GM23248 (cell line): ENCODE measurements around the gene GDF10.

Source experiments
- EZH2 ChIP-seq: fragments of 200-600 bp; sonication (generic); IDR thresholded peaks from 2 replicates; pipeline ENCODE4 v1.6.1; 2018; ENCODE audit warnings: antibody characterized with exemption, mild to moderate bottlenecking; ENCODE audit not compliant: insufficient read depth, poor library complexity, severe bottlenecking
- EZH2phosphoT487 ChIP-seq: fragments of 200-600 bp; sonication (generic); IDR thresholded peaks from 2 replicates; pipeline ENCODE4 v1.6.1; 2018; ENCODE audit warnings: antibody characterized with exemption, moderate library complexity, mild to moderate bottlenecking, low read depth; ENCODE audit not compliant: insufficient read depth

DNA sequence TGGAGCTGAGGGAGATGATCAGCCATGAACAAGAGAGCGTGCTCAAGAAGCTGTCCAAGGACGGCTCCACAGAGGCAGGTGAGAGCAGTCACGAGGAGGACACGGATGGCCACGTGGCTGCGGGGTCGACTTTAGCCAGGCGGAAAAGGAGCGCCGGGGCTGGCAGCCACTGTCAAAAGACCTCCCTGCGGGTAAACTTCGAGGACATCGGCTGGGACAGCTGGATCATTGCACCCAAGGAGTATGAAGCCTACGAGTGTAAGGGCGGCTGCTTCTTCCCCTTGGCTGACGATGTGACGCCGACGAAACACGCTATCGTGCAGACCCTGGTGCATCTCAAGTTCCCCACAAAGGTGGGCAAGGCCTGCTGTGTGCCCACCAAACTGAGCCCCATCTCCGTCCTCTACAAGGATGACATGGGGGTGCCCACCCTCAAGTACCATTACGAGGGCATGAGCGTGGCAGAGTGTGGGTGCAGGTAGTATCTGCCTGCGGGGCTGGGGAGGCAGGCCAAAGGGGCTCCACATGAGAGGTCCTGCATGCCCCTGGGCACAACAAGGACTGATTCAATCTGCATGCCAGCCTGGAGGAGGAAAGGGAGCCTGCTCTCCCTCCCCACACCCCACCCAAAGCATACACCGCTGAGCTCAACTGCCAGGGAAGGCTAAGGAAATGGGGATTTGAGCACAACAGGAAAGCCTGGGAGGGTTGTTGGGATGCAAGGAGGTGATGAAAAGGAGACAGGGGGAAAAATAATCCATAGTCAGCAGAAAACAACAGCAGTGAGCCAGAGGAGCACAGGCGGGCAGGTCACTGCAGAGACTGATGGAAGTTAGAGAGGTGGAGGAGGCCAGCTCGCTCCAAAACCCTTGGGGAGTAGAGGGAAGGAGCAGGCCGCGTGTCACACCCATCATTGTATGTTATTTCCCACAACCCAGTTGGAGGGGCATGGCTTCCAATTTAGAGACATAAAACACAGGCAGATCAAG lies 25.6 kb downstream of the GDF10 start:
- no peak for TF ChIP-seq EZH2
- no peak for TF ChIP-seq EZH2phosphoT487
